Fibroblast of mammary gland (primary cell): Measurements from ENCODE around the gene AFAP1L1.

Experiments
- DNase-seq: peaks from one replicate; pipeline ENCODE4 v3.0.0-alpha.2; 2010; ENCODE audit warnings: low read depth
- H3K4me3 ChIP-seq: 2 replicates; pipeline ENCODE4 v1.5.1; 2011; ENCODE audit warnings: low read depth, mild to moderate bottlenecking, low read length, moderate library complexity; ENCODE audit not compliant: control insufficient read depth
- CTCF ChIP-seq: conservative IDR thresholded peaks from 2 replicates; pipeline ENCODE4 v1.5.1; 2011; ENCODE audit warnings: low read depth, low read length, inconsistent platforms; ENCODE audit not compliant: control insufficient read depth, insufficient read depth

AFAP1L1 gene

GRCh38 chr5:149358294-149358651 is 86.6 kb downstream of the AFAP1L1 start:
- no peak for DNase-seq
- no peak for TF ChIP-seq CTCF
- H3K4me3 ChIP-seq, result peak overlapping the region; percentile 81

- no peak for TF ChIP-seq CTCF
- no peak overlapping the region for H3K4me3 ChIP-seq
- DNase-seq, result peak; percentile 61
Observed at GRCh38 chr5:149358868-149359495, 87.3 kb downstream of the AFAP1L1 start.

- TF ChIP-seq CTCF, result no peak
- DNase-seq, result no peak
- no peak overlapping the region for H3K4me3 ChIP-seq
Observed at GRCh38 chr5:149360272-149360671, 88.6 kb downstream of the AFAP1L1 start.

GRCh38 chr5:149362541-149362940 is 90.9 kb downstream of the AFAP1L1 start:
- DNase-seq, result no peak
- no peak overlapping the region for H3K4me3 ChIP-seq
- TF ChIP-seq CTCF, result no peak

- H3K4me3 ChIP-seq, result no peak overlapping the region
- no peak for DNase-seq
- TF ChIP-seq CTCF, result no peak
Observed at GRCh38 chr5:149363358-149363757, 91.7 kb downstream of the AFAP1L1 start.

GRCh38 chr5:149363936-149364335 is 92.3 kb downstream of the AFAP1L1 start:
- H3K4me3 ChIP-seq, result no peak overlapping the region
- TF ChIP-seq CTCF, result no peak
- no peak for DNase-seq

- no peak for TF ChIP-seq CTCF
- no peak for DNase-seq
- no peak overlapping the region for H3K4me3 ChIP-seq
Observed at GRCh38 chr5:149364719-149365118, 93.1 kb downstream of the AFAP1L1 start.
